Medulla oblongata (tissue), 1 donor: ENCODE data around the gene CYTH3.

Source experiments
- DNase-seq: peaks from one replicate; pipeline ENCODE4 v3.0.0-alpha.2; 2015; ENCODE audit errors: extremely low spot score

CYTH3 gene

DNA sequence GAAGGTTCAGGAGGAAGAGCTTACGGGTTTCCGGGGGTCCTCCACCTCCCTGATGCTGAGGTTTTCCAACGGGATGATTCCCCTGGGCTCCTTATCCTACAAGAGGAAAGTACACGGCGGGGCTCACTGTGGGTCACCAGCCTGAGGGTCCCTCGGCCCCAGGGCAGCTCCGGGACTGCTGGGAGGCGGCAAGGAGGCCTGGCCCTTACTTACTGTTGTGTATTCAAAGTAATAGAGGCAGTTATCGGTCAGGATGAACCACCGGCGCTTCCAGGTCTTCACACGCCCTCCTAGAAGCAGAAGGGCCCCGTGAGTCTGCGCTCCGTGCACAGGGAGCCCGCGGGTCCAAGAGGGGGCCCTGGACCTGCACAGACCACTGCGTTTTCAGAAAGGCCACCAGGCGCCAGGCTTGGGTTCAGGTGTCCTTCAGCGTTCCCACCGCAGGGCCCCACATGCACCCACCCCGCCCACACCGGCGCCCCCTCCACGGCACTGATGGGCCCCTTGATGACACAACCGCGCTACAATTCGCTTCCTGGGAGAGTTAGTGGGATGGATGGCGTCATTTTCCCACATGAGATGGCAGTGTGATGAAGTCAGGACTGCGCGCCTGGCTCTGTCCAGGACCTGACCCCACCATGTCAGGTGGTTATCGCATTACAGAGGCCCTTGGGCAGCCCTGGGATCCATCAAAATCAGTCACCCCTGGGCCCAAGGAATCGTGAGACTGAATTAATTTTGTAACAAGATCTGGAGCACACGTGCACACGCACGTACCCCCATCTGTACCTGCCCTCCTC is 106.7 kb downstream of the CYTH3 start:
- no peak for DNase-seq

DNA sequence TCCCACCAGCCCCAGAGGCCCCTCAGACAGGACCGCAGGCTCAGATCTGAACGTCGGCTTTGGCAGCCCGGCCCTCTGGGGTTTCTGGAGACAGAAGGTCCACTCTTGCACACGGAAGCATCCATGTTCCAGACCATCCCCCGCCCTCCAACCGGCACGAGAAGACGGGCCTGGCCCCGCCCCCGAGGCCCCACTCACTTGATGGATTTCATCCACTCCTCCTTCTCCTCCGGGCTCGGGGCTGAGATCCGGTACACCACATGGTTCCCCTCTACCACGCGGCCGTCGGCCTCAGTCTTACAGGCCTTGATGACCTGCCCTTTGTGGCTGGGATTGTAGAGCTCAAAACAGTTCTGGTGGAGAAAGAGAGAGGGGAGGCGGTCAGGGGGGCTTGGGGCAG is 107.3 kb downstream of the CYTH3 start:
- no peak for DNase-seq

DNA sequence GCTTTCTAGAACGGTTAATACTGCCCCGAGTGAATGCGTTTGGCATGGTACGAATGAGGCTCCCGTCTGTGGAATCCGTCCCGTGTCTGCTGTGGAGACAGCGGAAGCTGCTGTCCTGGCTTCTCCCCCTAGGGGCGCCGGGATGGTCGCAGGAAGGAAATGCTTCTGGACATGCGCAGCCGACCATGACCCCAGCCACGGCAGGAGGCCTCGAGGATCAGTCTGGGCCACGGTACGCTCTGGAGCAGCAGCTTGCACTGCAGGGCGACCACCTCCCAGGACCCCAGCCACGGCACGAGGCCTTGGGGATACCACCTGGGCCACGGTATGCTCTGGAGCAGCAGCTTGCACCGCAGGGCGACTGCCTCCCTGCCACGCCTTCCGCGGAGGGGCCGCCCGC is 107.9 kb downstream of the CYTH3 start:
- no peak for DNase-seq

DNA sequence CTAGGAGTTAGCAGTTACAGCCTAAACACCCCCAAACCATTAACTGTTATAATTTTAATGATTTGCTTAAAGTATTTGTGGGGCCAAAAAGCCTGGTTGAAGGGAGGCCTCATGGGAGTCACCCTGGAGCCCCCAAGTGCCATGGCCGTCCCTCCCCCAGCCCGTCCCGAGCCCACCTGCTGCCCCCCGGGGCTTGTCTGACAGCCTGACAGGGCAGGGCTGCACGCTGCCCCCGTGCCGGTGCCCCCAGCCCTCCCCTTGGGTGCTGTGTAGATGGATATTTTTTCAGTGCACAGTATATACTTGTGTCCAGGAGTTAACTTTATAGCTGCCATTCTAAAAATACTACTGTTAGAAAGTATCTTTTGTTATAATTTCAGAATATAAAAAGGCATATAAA is 108.4 kb downstream of the CYTH3 start:
- DNase-seq = no peak

DNA sequence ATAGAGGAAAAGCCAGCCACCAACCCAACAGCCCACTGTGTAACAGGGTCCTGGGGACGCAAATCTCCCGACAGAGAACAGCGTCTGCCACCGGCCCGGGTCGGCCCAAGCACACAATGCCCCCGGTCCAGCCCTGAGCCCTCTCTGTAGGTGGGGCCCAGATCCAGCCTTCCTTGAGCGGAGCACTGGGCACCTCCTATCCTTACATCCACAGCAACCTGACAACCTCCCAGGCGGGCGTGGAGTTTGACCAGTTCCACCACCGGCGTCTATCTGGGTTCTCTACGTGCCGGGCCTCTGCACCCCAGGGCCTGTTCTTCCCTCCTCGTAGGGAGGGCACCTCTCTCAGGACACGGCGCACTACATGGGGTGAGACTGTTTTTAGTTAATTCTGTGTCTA is 109.0 kb downstream of the CYTH3 start:
- DNase-seq = no peak

DNA sequence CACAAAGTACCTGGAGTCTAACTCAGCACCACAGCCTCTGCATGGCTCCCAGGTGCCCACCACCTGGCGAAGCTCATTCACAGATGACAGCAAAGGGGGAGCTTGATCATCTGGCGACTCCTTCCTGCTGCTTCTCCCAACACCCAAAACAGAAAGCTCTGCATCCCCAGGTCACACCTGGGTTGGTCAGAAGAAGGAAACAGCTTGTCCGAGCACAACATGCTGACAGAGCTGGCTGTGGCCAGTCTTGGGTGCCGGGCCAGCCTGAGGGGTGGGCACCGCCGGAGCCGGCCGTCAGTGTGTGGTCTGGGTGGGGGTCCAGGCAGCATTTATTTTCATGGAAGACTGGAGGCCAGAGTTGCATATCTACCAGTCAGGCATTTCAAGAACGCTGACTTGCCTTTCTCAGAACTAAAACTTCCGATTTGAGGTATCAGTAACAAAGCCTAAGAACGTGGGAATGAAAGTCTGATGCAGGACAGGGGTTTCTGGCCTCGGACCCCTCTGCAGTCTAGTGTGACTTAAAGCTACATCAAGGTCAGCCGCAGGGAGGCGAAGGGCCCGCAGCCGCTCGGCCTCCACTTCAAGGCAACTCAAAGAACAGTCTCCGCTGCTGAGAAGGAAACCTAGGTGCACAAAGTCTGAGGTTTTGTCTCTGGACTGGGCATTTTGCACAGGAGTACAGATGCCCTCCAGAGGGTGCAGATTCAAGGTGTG is 109.6 kb downstream of the CYTH3 start:
- DNase-seq = no peak

DNA sequence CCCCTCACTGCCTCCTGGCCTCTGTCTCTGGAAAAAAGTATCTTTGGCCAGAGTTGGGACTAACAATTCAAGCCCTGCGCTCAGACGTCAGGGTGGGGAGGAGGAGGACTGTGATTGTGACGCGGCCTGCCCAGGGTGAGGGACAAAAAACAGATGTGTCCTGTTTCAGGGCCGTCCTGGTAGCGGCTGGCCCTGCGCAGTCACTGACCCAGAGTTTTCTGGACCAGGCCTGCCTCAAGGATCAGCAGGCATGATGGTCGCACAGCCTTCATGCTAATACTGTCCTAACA is 110.1 kb downstream of the CYTH3 start:
- no peak for DNase-seq

DNA sequence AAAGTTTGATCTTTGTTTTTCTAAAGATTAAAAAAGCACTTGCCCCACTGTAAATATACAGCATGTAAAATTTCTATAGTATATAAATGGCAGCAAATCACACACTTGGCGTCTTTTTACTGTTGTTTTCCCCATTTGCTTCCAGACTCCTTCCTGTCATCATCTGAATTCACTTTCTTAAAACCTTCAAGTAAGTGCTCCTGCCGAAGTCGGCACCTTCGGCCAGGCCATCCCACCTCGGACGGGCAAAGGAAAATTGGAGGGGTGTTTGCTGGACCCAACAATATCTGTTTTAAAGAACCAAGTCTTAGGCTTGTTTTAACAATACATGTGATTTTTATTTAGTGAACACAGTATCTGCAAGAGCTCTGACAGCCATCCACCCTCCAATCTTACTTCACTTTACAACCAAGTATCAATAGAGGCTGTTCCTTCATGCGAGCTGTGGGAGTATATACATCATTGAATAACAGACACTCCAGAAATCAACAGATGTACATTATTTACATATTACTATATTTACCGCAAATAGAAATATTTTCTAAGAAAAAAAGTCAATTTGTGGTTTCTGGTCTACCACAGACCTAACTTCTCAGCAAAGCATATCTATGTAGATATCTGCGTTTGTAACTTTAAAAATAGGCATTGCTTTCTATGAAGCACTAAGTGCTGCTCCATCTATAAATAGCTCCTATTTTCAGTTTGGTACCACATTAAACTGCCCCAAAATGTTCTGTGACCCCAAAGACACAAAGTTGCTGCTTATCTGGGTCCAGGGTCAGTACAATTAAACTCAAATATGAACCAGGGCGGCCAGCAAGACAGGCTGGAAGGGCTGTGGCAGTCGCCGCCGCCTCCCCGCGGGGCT is 110.7 kb downstream of the CYTH3 start:
- no peak for DNase-seq

DNA sequence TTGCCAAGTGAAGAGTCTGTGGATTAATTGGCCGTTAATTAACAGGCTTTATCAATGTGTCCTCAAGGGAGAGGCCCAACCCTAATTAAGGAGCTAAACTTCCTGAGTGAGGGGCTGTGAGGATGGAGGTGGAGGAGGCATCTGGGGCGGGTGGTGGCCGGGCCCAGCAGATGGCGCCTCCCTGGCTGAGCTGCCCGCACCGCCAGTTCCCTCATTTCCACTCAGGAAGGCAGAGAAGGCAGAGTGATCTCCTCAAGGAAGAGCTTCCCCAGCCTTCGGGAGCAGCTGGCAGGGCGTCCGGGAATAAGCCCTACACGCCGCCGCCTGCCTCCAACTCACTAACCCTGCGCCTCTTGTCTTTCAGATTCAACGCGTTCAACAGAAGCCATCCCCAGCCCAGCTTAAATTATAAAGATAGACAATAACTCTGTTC is 112.2 kb downstream of the CYTH3 start:
- peak; percentile 54 for DNase-seq

DNA sequence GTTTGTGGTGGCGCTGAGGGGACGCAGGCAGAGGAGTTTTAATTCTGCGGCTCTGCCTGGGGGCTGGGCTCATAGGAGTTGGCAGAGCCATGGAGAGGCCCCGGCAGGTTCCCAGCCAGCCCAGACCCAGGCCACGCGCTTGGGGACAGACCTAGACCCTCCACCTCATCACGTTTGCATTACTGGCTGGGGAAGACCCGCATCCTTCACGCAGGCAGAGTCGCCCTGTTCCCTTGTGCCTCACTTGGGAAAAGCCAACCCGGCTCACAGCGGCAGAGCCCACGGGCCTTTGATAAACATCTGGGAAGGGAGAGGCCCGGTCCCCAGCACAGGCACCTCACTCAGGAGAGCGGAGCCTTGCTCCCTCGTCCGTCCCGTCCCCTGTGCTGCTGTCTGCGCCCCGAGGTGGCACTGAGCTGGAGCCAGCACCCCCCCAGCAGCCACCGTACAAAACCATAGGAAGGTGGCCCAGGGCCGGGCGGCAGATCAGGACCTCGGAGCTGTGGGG is 112.8 kb downstream of the CYTH3 start:
- DNase-seq = no peak

DNA sequence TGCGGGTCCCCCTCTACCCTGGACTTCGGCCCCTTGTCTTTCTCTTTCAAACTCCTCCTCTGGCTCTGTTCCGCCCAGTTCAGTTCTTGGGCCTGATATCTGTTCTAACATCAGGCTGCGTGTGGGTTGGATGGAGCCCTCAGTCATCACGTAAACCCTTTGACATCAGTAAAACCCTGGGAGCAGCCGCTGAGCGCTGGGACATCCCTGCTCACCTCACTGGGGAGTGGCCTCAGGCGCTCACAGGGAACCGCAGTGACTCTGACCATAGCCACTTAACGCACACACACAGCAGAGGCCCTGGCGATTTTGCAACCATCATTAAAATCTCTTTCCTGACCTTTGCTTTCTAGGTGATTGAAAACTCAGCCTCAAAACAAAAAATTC is 113.3 kb downstream of the CYTH3 start:
- no peak for DNase-seq

DNA sequence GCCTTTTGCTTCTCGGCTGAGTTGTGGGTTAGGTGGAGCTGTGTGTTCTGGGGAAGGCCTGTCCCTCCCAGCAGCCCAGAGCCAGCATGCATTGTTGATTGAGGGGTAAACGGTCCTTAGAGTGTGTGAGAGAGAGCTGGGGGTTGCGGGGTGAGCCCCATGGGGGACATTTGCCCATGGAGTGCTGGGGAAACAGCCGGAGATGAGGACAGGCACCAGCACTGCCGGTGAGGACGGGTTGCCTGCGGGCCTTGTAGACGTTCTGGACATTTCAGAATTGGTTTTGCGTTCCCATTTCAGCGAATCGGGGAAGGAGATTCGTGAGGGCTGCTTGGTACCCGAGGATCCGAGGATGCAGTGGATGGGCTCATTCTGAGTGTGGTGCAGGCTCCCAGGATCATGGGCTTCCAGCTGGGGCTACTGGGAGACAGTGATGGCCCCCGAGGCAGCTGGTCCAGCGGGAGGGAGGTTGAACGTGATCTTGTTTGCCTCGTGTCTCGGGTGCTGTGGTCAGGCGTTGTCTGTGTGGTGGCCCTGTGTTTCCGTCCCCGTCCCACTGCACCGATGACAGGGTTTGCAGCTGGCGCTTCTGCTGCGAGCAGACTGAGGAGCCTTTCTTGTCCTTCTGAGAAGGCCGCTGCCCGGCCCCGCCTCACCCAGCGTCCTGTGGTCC is 113.9 kb downstream of the CYTH3 start:
- peak; percentile 62 for DNase-seq

DNA sequence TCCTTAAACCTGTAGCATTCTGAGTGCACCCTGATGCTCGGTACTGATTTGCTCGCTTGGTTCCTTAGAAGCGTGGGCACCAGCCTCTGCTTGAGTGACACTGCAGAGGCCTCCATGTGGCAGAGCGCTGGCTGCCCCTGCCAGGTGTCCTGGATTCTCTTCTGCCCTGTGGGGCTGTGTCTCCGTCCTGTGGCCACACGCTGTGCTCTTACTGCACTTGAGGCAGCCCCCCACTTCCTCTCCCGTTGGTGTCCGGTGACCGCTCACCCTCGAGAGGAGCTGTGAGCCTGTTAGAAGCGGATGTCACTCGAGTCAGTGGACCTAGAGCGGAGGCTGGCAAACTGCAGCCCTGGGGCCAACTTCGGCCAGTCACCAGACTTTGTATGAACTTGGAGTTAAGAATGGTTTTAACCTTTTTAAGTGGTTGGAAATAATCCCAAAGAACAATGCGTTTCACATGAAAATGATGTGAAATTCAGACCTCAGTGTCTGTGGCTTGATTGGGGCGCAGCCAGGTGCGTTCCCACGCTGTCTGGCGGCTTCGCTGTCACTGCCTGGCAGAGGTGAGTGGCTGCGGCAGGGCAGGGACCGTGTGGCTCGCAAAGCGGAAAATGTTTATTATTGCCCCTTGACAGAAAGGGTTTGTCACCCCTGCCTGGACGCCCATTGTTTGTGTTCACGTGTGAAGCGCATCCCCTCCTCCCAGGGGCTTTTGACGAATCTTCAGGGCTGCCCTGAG is 114.6 kb downstream of the CYTH3 start:
- DNase-seq = no peak

DNA sequence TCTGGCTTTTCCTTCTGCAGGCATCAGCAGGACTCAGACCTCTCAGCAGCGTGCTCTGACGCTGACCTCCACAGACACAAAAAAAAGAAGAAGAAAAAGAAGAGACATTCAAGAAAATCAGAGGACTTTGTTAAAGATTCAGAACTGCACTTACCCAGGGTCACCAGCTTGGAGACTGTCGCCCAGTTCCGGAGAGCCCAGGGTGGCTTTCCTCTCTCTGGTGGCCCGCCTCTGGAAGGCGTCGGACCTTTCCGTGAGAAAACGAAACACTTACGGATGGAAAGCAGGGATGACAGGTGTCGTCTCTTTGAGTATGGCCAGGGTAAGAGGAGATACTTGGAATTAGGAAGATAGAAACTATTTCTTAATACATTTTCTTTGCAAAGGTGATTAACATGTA is 115.7 kb downstream of the CYTH3 start:
- no peak for DNase-seq

DNA sequence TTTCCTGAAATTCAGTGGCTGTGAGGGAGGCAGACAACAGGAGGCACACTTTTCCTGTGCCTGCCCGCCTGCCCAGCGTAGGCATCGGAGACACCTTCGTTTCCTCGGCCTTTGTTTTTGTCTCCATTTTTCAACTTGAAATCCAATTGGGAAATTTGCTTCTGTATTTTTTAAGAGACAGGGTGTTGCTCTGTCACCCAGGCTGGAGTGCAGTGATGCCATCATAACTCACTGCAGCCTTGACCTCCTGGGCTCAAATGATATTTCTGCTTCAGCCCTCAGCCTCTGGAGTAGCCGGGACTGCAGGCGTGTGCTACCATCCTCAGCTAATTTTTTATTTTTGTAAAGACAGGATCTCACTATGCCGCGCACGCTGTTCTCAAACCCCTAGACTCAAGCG is 116.8 kb downstream of the CYTH3 start:
- DNase-seq = no peak

DNA sequence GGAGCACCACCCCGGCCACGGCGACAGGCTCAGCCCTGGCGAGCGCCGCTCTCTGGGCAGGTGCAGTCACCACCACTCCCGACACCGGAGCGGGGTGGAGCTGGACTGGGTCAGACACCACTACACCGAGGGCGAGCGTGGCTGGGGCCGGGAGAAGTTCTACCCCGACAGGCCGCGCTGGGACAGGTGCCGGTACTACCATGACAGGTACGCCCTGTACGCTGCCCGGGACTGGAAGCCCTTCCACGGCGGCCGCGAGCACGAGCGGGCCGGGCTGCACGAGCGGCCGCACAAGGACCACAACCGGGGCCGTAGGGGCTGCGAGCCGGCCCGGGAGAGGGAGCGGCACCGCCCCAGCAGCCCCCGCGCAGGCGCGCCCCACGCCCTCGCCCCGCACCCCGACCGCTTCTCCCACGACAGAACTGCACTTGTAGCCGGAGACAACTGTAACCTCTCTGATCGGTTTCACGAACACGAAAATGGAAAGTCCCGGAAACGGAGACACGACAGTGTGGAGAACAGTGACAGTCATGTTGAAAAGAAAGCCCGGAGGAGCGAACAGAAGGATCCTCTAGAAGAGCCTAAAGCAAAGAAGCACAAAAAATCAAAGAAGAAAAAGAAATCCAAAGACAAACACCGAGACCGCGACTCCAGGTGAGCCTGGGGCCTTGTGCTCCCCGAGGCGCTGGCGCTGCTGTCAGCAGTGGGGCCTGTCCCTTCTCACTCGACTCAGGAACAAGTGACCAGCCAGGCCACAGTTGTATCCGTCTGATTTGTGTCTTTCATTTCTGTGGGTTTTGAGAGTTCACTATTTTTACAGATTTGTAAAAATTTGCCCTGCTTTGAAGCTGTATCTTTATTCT is 117.7 kb downstream of the CYTH3 start:
- no peak for DNase-seq

DNA sequence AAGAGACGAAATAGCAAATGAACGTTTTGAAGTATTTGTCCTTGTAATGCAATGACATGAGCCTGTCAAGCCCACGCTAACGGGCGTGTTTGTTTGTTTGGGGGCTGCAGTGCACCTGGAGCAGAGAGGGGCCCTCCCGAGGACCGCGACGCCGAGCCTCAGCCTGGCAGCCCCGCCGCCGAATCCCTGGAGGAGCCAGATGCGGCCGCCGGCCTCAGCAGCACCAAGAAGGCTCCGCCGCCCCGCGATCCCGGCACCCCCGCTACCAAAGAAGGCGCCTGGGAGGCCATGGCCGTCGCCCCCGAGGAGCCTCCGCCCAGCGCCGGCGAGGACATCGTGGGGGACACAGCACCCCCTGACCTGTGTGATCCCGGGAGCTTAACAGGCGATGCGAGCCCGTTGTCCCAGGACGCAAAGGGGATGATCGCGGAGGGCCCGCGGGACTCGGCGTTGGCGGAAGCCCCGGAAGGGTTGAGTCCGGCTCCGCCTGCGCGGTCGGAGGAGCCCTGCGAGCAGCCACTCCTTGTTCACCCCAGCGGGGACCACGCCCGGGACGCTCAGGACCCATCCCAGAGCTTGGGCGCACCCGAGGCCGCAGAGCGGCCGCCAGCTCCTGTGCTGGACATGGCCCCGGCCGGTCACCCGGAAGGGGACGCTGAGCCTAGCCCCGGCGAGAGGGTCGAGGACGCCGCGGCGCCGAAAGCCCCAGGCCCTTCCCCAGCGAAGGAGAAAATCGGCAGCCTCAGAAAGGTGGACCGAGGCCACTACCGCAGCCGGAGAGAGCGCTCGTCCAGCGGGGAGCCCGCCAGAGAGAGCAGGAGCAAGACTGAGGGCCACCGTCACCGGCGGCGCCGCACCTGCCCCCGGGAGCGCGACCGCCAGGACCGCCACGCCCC is 118.5 kb downstream of the CYTH3 start:
- no peak for DNase-seq

DNA sequence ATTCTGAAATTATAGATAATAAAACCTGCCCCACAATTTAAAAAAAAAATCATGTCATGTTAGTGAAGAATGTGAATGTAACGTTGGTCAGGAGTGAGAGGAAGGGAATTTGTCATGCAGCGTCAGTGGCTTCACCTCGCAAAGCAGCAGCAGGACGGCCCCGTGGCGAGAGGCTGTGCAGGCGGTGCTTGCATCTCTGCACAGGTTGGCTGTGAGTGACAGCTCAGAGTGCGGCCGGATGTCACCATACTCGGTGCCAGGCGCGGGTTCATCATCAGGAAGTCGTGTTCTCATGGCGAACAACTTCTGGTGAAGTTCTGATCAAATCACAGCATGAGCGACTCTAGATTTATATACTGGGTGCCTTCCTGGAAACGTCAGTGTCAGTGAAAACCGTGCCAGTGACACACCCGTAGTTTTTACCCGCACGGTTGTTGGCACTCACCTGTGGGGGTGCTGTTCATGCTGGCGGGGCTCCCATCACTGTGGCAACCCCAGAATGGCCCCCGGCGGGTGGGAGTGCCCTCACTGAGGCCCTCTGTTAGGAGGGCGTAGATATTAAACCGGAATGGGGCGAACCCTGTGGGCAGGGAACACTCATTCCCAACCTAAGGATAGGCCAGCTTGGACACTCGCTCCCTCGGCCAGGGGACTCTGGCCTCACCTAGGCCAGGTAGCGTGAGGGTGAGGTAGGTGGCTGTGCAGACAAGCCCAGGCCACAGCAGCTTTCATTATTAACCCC is 120.3 kb downstream of the CYTH3 start:
- DNase-seq = no peak
